HG03521 (cell line): Measurements from ENCODE around the gene NPAS3.

Source experiments
- ATAC-seq: cut with Tn5 transposase; IDR thresholded peaks from one replicate; pipeline ENCODE4 v1.9.1; 2021; ENCODE audit warnings: mild to moderate bottlenecking, moderate library complexity; ENCODE audit not compliant: unreplicated experiment

NPAS3 gene

GRCh38 chr14:33655421-33655820 is 716.7 kb downstream of the NPAS3 start:
- no peak for ATAC-seq

GRCh38 chr14:33657476-33657875 is 718.8 kb downstream of the NPAS3 start:
- ATAC-seq = no peak

GRCh38 chr14:33660248-33660647 is 721.6 kb downstream of the NPAS3 start:
- ATAC-seq = no peak

- no peak for ATAC-seq
These were observed 722.4 kb downstream of the NPAS3 start for GRCh38 chr14:33661101-33661500.

GRCh38 chr14:33668066-33668465 is 729.4 kb downstream of the NPAS3 start:
- no peak for ATAC-seq

GRCh38 chr14:33669111-33669510 is 730.4 kb downstream of the NPAS3 start:
- no peak for ATAC-seq

- no peak for ATAC-seq
These were observed 731.6 kb downstream of the NPAS3 start for GRCh38 chr14:33670235-33670634.

GRCh38 chr14:33671556-33671955 is 732.9 kb downstream of the NPAS3 start:
- ATAC-seq = no peak

GRCh38 chr14:33674927-33675326 is 736.2 kb downstream of the NPAS3 start:
- no peak for ATAC-seq

GRCh38 chr14:33675415-33676130 is 736.9 kb downstream of the NPAS3 start:
- ATAC-seq = no peak

- peak; percentile 61 for ATAC-seq
These were observed 737.5 kb downstream of the NPAS3 start for GRCh38 chr14:33676135-33676566.

GRCh38 chr14:33676891-33677290 is 738.2 kb downstream of the NPAS3 start:
- ATAC-seq = no peak

GRCh38 chr14:33678005-33678404 is 739.3 kb downstream of the NPAS3 start:
- no peak for ATAC-seq

GRCh38 chr14:33679025-33679424 is 740.3 kb downstream of the NPAS3 start:
- ATAC-seq = no peak

- ATAC-seq = no peak
These were observed 741.0 kb downstream of the NPAS3 start for GRCh38 chr14:33679461-33680225.

- ATAC-seq = no peak
These were observed 742.2 kb downstream of the NPAS3 start for GRCh38 chr14:33680873-33681272.

- no peak for ATAC-seq
These were observed 744.1 kb downstream of the NPAS3 start for GRCh38 chr14:33682760-33683159.

- no peak for ATAC-seq
These were observed 746.3 kb downstream of the NPAS3 start for GRCh38 chr14:33685026-33685425.

- ATAC-seq = no peak
These were observed 747.0 kb downstream of the NPAS3 start for GRCh38 chr14:33685698-33686097.

- no peak for ATAC-seq
These were observed 747.5 kb downstream of the NPAS3 start for GRCh38 chr14:33686218-33686617.

GRCh38 chr14:33686856-33687255 is 748.2 kb downstream of the NPAS3 start:
- ATAC-seq = no peak

- ATAC-seq = no peak
These were observed 751.0 kb downstream of the NPAS3 start for GRCh38 chr14:33689680-33690079.
